Testis (tissue), 3 donors: Measurements from ENCODE around the gene FILIP1. TPM values are rescaled to one million over a fixed set of nuclear protein-coding genes. Genes with fewer than 3 reads are reported as not detected.

Source experiments
- DNase-seq: peaks from one replicate; pipeline ENCODE4 v3.0.0-alpha.2; 2019
- H3K27ac ChIP-seq, 2 donors: fragments of 200-600 bp; sonication (generic); one replicate each; pipeline ENCODE4 v1.5.1; 2019
- H3K27me3 ChIP-seq: fragments of 200-600 bp; sonication (generic); one replicate; pipeline ENCODE4 v1.5.1; 2019
- H3K36me3 ChIP-seq: fragments of 200-600 bp; sonication (generic); one replicate; pipeline ENCODE4 v1.5.1; 2017; ENCODE audit warnings: low read depth; ENCODE audit errors: missing control alignments
- H3K4me1 ChIP-seq: fragments of 200-600 bp; sonication (generic); one replicate; pipeline ENCODE4 v1.5.1; 2019
- H3K4me3 ChIP-seq, 2 donors: fragments of 200-600 bp; sonication (generic); one replicate each; pipeline ENCODE4 v1.5.1; 2017 to 2019
- H3K9me3 ChIP-seq: fragments of 200-600 bp; sonication (generic); one replicate; pipeline ENCODE4 v1.5.1; 2017
- CTCF ChIP-seq, 3 experiments: fragments of 450-650 bp in 2 of 3; fragments of 200-600 bp in 1 of 3; sonication (generic) in 1 of 3; IDR thresholded peaks; one replicate each; pipeline ENCODE4 v1.5.1; 2016 to 2019; ENCODE audit warnings: antibody characterized with exemption in 3 of 3, mild to moderate bottlenecking in 2 of 3, moderate library complexity in 1 of 3
- POLR2A ChIP-seq: fragments of 450-650 bp; IDR thresholded peaks from one replicate; pipeline ENCODE4 v1.6.1; 2017; ENCODE audit warnings: antibody characterized with exemption, mild to moderate bottlenecking, moderate library complexity
- WGBS, 2 donors: methylation state at CpG; one replicate each; pipeline ENCODE4 v1.1.5; 2018; 5-methylcytosine and 5-hydroxymethylcytosine counted together
- intact Hi-C: fragments of 100-400 bp; cut with DNase I; formaldehyde crosslinking; loops from one replicate; pipeline ENCODE4 v1.15.1; 2023; ENCODE audit warnings: low total_unique reads
- microRNA-seq, 2 donors: library from miRNA; unstranded; fragments of <30 nt; microRNA quantifications; one replicate each; pipeline ENCODE4, GENCODE V29; 2016; ENCODE audit warnings: borderline number of aligned reads in 2 of 2, borderline replicate concordance in 1 of 2
- polyA plus RNA-seq: library from polyadenylated mRNA; stranded (reverse); fragments of 350-450 nt; fragmentation: Illumina TruSeq; extraction: RNeasy Lipid Tissue Mini Kit (QIAGEN cat#74804); gene quantifications from one replicate; pipeline ENCODE4 v1.2.3, GENCODE V29; 2014; ENCODE audit warnings: low read depth, low replicate concordance; ENCODE audit not compliant: insufficient read depth
- small RNA-seq, 2 donors: library from RNA; depleted of rRNA; stranded (forward); fragments of <200 nt; gene quantifications; one replicate each; pipeline ENCODE3, GENCODE V24; 2016
- total RNA-seq, 2 donors: library from RNA; depleted of rRNA; stranded (reverse); fragments of >200 nt; gene quantifications; one replicate each; pipeline ENCODE4 v1.2.3, GENCODE V29; 2016

Gene FILIP1
- total and polyA plus RNA-seq, 3 donors from 2014 or later = 2.0 to 3.1 (median 2.7) TPM

- TF ChIP-seq POLR2A = no peak
- no peak for TF ChIP-seq CTCF (IDR thresholded peaks at IDR 0.05)
- intact Hi-C loops = no loop called here
Measured at GRCh38 chr6:75249837-75250236, 243.8 kb downstream of the FILIP1 start.

GRCh38 chr6:75246386-75246785, 247.2 kb downstream of the FILIP1 start:
- H3K27ac ChIP-seq = no peak overlapping the region
- H3K36me3 ChIP-seq = no peaks in the 10 kb centered on the region
- peaks cover 6% of the 10 kb centered on the region for H3K4me1 ChIP-seq
- no peak for TF ChIP-seq POLR2A
- TF ChIP-seq CTCF (IDR thresholded peaks at IDR 0.05) = no peak
- no peak for DNase-seq
- no peaks in the 10 kb centered on the region for H3K9me3 ChIP-seq
- intact Hi-C loops = no loop called here
- no peak overlapping the region for H3K4me3 ChIP-seq
- H3K27me3 ChIP-seq = no peaks in the 10 kb centered on the region
- 45 to 54% methylated on average over 2 of the region's 2 CpGs for WGBS, 2 donors

More at GRCh38 chr6:75249837-75250236, 243.8 kb downstream of the FILIP1 start:
- no peaks in the 10 kb centered on the region for H3K27me3 ChIP-seq
- H3K4me1 ChIP-seq = no peaks in the 10 kb centered on the region
- no peaks in the 10 kb centered on the region for H3K36me3 ChIP-seq
- DNase-seq = no peak
- no peaks in the 10 kb centered on the region for H3K9me3 ChIP-seq
- no peak overlapping the region for H3K4me3 ChIP-seq
- no peak overlapping the region for H3K27ac ChIP-seq

- Histone ChIP-seq H3K36me3 (no peaks in the 10 kb centered on the region), H3K27ac (peak overlapping the region; percentile 77 to 92), H3K4me3 (peak overlapping the region; percentile 75 to 95), H3K27me3 (no peaks in the 10 kb centered on the region), H3K4me1 (peaks cover 6% of the 10 kb centered on the region), H3K9me3 (no peaks in the 10 kb centered on the region)
- DNase-seq = no peak
- intact Hi-C loops = no loop called here
- TF ChIP-seq CTCF (IDR thresholded peaks at IDR 0.05) (no peak), POLR2A (no peak)
- 10 to 11% methylated on average over 15 of the region's 15 CpGs for WGBS, 2 donors
Measured at GRCh38 chr6:75244063-75244584, 249.5 kb downstream of the FILIP1 start.

- no peaks in the 10 kb centered on the region for H3K9me3 ChIP-seq
- peak within 1 kb of the TSS; percentile 75 to 95 for H3K4me3 ChIP-seq
- peak; percentile 98 for DNase-seq
- H3K27ac ChIP-seq = peak within 1 kb of the TSS; percentile 77 to 92
- TF ChIP-seq POLR2A = peak; percentile 59
- TF ChIP-seq CTCF (IDR thresholded peaks at IDR 0.05) = no peak
- 0% methylated on average over 36 of the region's 36 CpGs for WGBS, 2 donors
- no peaks in the 10 kb centered on the region for H3K36me3 ChIP-seq
- H3K4me1 ChIP-seq = peaks cover 6% of the 10 kb centered on the region
- H3K27me3 ChIP-seq = no peaks in the 10 kb centered on the region
- intact Hi-C loops = no loop called here
Measured at GRCh38 chr6:75243333-75244062, 250.1 kb downstream of the FILIP1 start, which contains the start of gene COX7A2. TSS of gene COX7A2 (minus strand) at chr6:75243801. CDS start at chr6:75243734, 67 bp downstream.

Small RNAs within 50 kb of the gene (microRNA-seq; reads per million reads assigned to microRNA genes)
- 0 reads per million in 2 donors for gene MIR4463

Small RNAs within 50 kb of the gene (small RNA-seq; reads per million reads assigned to genes)
- gene MIR4463 = 0 reads per million in 2 donors
- 0 reads per million in 2 donors for gene RF00012
- 0 to 0.09 reads per million in 2 donors for gene RNU1-34P

Other genes with a start within 250 kb of the FILIP1 start
- 100 to 1,000 TPM; 154 to 167 TPM for gene COX7A2, start 250.0 kb downstream of the FILIP1 start, total RNA-seq
- 1,268 TPM for gene COX7A2, start 250.0 kb downstream of the FILIP1 start, polyA plus RNA-seq
- gene TMEM30A, start 209.0 kb downstream of the FILIP1 start, total RNA-seq = 10 to 100 TPM; 53.8 to 57.4 TPM
- gene TMEM30A, start 209.0 kb downstream of the FILIP1 start, polyA plus RNA-seq = 52.7 TPM
- 100 to 1,000 TPM; 151 to 152 TPM for gene SENP6, start 108.1 kb upstream of the FILIP1 start, total RNA-seq
- gene SENP6, start 108.1 kb upstream of the FILIP1 start, polyA plus RNA-seq = 42.7 TPM